Heart left ventricle (tissue), 16 donors: ENCODE data around the gene DSTN. TPM values are rescaled to one million over a fixed set of nuclear protein-coding genes. Genes with fewer than 3 reads are reported as not detected.
A peak's percentile ranks its signal among the peaks of the same experiment; 100 is the strongest.

ENCODE experiments used
- ATAC-seq, 4 donors: fragments of 200-7000 bp; cut with Tn5 transposase; one replicate each; pipeline ENCODE4 v1.9.1; 2020 to 2022; ENCODE audit warnings: moderate library complexity in 4 of 4, mild to moderate bottlenecking in 3 of 4, moderate number of reproducible peaks in 1 of 4
- DNase-seq, 5 donors: peaks; one replicate each; pipeline ENCODE4 v3.0.0-alpha.2; 2020
- H3K27ac ChIP-seq, 12 donors: fragments of 200-600 bp; sonication (generic) in 4 of 12; one replicate each; pipeline versions ENCODE4 v1.5.0 to v1.8.0; 2016 to 2022; ENCODE audit warnings: mild to moderate bottlenecking in 2 of 12
- H3K27me3 ChIP-seq, 9 donors: fragments of 200-600 bp; sonication (generic) in 2 of 9; one replicate each; pipeline versions ENCODE4 v1.5.1 to v1.8.0; 2016 to 2022; ENCODE audit warnings: mild to moderate bottlenecking in 3 of 9
- H3K36me3 ChIP-seq, 9 donors: fragments of 200-600 bp; sonication (generic) in 2 of 9; one replicate each; pipeline versions ENCODE4 v1.5.0 to v1.8.0; 2018 to 2022; ENCODE audit warnings: mild to moderate bottlenecking in 2 of 9
- H3K4me1 ChIP-seq, 12 donors: fragments of 200-600 bp; sonication (generic) in 4 of 12; one replicate each; pipeline versions ENCODE4 v1.5.0 to v1.8.0; 2016 to 2022; ENCODE audit warnings: mild to moderate bottlenecking in 3 of 12
- H3K4me3 ChIP-seq, 12 donors: fragments of 200-600 bp; sonication (generic) in 4 of 12; one replicate each; pipeline versions ENCODE4 v1.5.0 to v1.8.0; 2017 to 2022; ENCODE audit warnings: mild to moderate bottlenecking in 9 of 12, moderate library complexity in 4 of 12
- H3K9me3 ChIP-seq, 12 donors: fragments of 200-600 bp; sonication (generic) in 4 of 12; one replicate each; pipeline versions ENCODE4 v1.5.0 to v1.8.0; 2016 to 2022; ENCODE audit warnings: mild to moderate bottlenecking in 1 of 12
- POLR2A ChIP-seq, 2 donors: fragments of 450-650 bp; IDR thresholded peaks; one replicate each; pipeline ENCODE4 v1.6.1; 2017; ENCODE audit warnings: antibody characterized with exemption in 2 of 2, mild to moderate bottlenecking in 2 of 2, moderate library complexity in 2 of 2
- WGBS, 4 donors: extraction: QIAGEN DNeasy Blood & Tissue Kit in 2 of 4; methylation state at CpG; one replicate each; pipeline versions ENCODE4 v1.1.5 to v1.1.7; 2013 to 2018; 5-methylcytosine and 5-hydroxymethylcytosine counted together
- intact Hi-C, 10 donors: fragments of 100-400 bp; cut with DNase I; formaldehyde crosslinking; loops; one replicate each; pipeline versions ENCODE4 v1.11.1 to v1.14.2; 2022
- polyA plus RNA-seq, 2 donors: library from polyadenylated mRNA; stranded (reverse); fragments of 200-250 nt; gene quantifications; one replicate each; pipeline ENCODE4 v1.2.3, GENCODE V29; 2013
- total RNA-seq, 9 donors: library from RNA; depleted of rRNA in 2 of 9; stranded (reverse); fragments of >200 nt in 2 of 9; fragmentation: NEBNext Ultra II Directional in 3 of 9; extraction: Animal tissue kit (Norgen Biotek cat#: 25700) in 3 of 9; gene quantifications; one replicate each; pipeline versions ENCODE4 v1.1.0 to v1.2.4, GENCODE V29; 2016 to 2023
- TF ChIP-seq, protein P1 (sequence below), 12 donors: fragments of 200-600 bp; sonication (generic) in 4 of 12; IDR thresholded peaks; one replicate each; pipeline versions ENCODE4 v1.5.0 to v1.8.0; 2018 to 2022; ENCODE audit warnings: antibody characterized with exemption in 12 of 12, mild to moderate bottlenecking in 5 of 12
- donor health status: ischemic (EF 13 %, LVEDD 7.1; RV severe dilation, severe dysfunction).
- donor health status: healthy with polysubstance abuse.
- donor health status: DM: no; HTN: yes; CAD: no.
- donor health status: DM: no; HTN: no; CAD: no.
- donor health status: ischemic (EF 25% LVEDD 6.9; RV normal size, moderate dysfunction).
- donor health status: ischemic (EF 25% LVEDD 5.7; RV mildly dilated, moderate dysfunction).
- donor health status: healthy.
- donor health status: DM: yes; HTN: yes; CAD: no.
- donor health status: ischemic (EF 35%, LVEDD 5.7; RV mildly dilated, moderate dysfunction).
- donor health status: nonischemic (EF 11% LVEDD 7.7; RV severe dilation, severe dysfunction).
- donor health status: DM: yes; HTN: yes; CAD: no.
- donor health status: PGD.
- donor health status: ischemic (EF 29% LVEDD 5.4; RV normal size, mild dysfunction).
- donor health status: nonischemic (EF 23%, LVEDD 6.1; RV moderate dilation, normal function).

Gene DSTN
- total and polyA plus RNA-seq, 11 donors: 447 to 738 (median 546) TPM

DNA sequence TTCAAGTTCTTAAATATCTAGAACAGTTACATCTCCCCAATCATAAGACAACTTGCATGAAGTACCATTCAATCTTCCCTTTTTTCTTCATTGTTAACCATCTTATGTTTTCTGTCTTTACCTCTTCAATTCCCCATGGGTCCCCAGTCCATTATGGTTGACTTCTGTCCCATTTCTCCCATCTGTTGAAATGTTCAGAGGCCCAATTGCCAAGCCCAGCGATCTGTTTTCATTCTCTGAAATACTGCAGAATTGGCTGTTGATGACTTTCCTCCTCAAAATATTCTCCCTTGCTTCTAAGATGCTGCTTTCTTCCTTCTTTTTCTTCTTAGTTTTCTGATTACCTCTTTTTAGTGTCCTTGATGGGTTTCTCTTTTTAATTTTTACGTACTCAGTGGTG is 26.0 kb downstream of the DSTN start:
- no peaks in the 10 kb centered on the region for H3K27me3 ChIP-seq
- TF ChIP-seq, protein P1, sequence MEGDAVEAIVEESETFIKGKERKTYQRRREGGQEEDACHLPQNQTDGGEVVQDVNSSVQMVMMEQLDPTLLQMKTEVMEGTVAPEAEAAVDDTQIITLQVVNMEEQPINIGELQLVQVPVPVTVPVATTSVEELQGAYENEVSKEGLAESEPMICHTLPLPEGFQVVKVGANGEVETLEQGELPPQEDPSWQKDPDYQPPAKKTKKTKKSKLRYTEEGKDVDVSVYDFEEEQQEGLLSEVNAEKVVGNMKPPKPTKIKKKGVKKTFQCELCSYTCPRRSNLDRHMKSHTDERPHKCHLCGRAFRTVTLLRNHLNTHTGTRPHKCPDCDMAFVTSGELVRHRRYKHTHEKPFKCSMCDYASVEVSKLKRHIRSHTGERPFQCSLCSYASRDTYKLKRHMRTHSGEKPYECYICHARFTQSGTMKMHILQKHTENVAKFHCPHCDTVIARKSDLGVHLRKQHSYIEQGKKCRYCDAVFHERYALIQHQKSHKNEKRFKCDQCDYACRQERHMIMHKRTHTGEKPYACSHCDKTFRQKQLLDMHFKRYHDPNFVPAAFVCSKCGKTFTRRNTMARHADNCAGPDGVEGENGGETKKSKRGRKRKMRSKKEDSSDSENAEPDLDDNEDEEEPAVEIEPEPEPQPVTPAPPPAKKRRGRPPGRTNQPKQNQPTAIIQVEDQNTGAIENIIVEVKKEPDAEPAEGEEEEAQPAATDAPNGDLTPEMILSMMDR (IDR thresholded peaks at IDR 0.05): no peak
- H3K27ac ChIP-seq: peak overlapping the region in 3 of 12 donors; percentile 1 to 80 (median 36)
- DNase-seq (no peak), ATAC-seq (no peak)
- WGBS, 4 donors: 69 to 74% (median 70%) methylated on average over 2 of the region's 2 CpGs
- H3K9me3 ChIP-seq: no peaks in the 10 kb centered on the region
- intact Hi-C loops: no loop called here
- peaks cover 0 to 17% (median 0%) of the 10 kb centered on the region in 9 donors for H3K36me3 ChIP-seq
- H3K4me3 ChIP-seq: no peak overlapping the region
- peaks cover 6 to 78% (median 53%) of the 10 kb centered on the region in 12 donors for H3K4me1 ChIP-seq

DNA sequence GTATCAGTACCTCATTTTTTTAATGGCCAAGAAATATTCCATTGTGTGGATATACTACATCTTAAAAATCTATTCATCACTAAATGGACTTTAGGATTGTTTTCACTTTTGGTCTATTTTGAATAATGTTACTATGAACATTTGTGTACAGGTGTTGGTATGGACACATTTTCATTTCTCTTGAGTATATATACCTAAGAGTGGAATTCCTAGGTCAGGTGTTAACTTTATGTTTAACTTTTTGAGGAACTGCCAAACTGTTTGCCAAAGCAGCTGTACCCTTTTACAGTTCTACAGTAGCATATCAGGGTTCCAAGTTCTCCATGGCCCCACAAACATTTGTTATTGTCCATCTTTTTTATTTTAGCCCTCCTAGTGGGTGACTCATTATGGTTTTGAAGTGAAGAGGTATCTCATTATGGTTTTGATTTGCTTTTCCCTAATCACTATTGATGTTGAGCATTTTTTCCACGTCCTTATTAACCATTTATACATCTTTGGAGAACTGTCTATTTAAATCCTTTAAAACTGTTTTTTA is 28.2 kb downstream of the DSTN start:
- intact Hi-C loops: no loop called here
- TF ChIP-seq, protein P1 (IDR thresholded peaks at IDR 0.05): no peak
- no peak overlapping the region for H3K4me3 ChIP-seq
- H3K4me1 ChIP-seq: peaks cover 5 to 83% (median 41%) of the 10 kb centered on the region in 12 donors
- DNase-seq (no peak), ATAC-seq (no peak)
- H3K36me3 ChIP-seq: peaks cover 0 to 26% (median 18%) of the 10 kb centered on the region in 9 donors
- no peaks in the 10 kb centered on the region for H3K27me3 ChIP-seq
- H3K27ac ChIP-seq: no peak overlapping the region
- WGBS, 4 donors: 88 to 98% (median 93%) methylated on average over 1 of the region's 1 CpG
- no peaks in the 10 kb centered on the region for H3K9me3 ChIP-seq

DNA sequence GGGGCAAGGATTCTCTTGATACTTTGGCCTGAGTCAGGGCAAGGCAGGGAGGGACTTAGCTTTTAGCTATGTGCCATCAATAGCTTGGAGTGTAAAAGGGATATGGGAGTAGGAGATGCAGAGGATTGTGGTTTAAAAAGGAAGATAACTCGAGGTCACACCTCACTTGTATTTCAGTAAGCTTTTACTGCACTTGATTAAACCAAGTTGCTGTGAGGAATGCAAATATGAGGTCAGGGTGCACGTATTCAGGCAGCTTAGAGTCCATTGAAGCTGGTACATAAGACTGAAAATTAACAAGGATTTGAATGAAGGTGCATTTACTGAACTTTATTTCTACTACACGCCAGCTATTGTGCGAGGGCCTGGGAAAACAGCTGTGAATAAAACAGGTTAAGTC is 32.1 kb downstream of the DSTN start:
- Histone ChIP-seq H3K27ac (no peak overlapping the region), H3K36me3 (peaks cover 0 to 64% (median 54%) of the 10 kb centered on the region in 9 donors)

DNA sequence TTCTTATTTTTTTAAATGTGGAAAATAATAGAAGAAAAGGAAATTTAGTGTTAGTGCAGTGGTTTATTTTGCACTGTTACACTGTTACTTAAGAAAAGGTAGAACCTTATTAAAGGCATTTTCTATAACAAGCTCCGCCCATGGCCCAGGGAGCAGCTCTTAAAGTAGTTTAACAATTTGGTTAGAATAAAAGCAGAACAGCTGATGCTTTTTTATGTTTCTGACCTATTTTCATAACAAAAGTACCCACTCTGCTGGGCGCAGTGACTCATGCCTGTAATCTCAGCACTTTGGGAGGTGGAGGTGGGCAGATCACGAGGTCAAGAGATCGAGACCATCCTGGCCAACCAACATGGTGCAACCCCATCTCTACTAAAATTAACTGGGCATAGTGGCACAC is 32.6 kb downstream of the DSTN start:
- WGBS, 4 donors: 93 to 98% (median 95%) methylated on average over 4 of the region's 4 CpGs
- intact Hi-C loops: no loop called here
- no peaks in the 10 kb centered on the region for H3K9me3 ChIP-seq
- ATAC-seq (no peak), DNase-seq (no peak)
- H3K4me1 ChIP-seq: peaks cover 0 to 48% (median 7%) of the 10 kb centered on the region in 12 donors
- peak overlapping the region in 1 of 12 donors; percentile 26 for H3K27ac ChIP-seq
- H3K27me3 ChIP-seq: no peaks in the 10 kb centered on the region
- TF ChIP-seq, protein P1 (IDR thresholded peaks at IDR 0.05): no peak
- TF ChIP-seq POLR2A (IDR thresholded peaks at IDR 0.05): no peak
- H3K36me3 ChIP-seq: peaks cover 0 to 70% (median 58%) of the 10 kb centered on the region in 9 donors
- H3K4me3 ChIP-seq: no peak overlapping the region

More for the DNA sequence above, 32.1 kb downstream of the DSTN start:
- peaks cover 0 to 50% (median 8%) of the 10 kb centered on the region in 12 donors for H3K4me1 ChIP-seq
- no peaks in the 10 kb centered on the region for H3K27me3 ChIP-seq
- no peak overlapping the region for H3K4me3 ChIP-seq
- TF ChIP-seq POLR2A (IDR thresholded peaks at IDR 0.05): no peak
- TF ChIP-seq, protein P1 (IDR thresholded peaks at IDR 0.05): no peak
- intact Hi-C loops: no loop called here
- 70 to 80% (median 74%) methylated on average over 4 of the region's 4 CpGs for WGBS, 4 donors
- ATAC-seq (no peak), DNase-seq (no peak)
- no peaks in the 10 kb centered on the region for H3K9me3 ChIP-seq
